HG02885 (cell line): Measurements from ENCODE around the gene STYXL2.

Source experiments
- ATAC-seq: cut with Tn5 transposase; IDR thresholded peaks from one replicate; pipeline ENCODE4 v1.9.1; 2021; ENCODE audit warnings: mild to moderate bottlenecking; ENCODE audit not compliant: unreplicated experiment, poor library complexity

STYXL2 gene

DNA sequence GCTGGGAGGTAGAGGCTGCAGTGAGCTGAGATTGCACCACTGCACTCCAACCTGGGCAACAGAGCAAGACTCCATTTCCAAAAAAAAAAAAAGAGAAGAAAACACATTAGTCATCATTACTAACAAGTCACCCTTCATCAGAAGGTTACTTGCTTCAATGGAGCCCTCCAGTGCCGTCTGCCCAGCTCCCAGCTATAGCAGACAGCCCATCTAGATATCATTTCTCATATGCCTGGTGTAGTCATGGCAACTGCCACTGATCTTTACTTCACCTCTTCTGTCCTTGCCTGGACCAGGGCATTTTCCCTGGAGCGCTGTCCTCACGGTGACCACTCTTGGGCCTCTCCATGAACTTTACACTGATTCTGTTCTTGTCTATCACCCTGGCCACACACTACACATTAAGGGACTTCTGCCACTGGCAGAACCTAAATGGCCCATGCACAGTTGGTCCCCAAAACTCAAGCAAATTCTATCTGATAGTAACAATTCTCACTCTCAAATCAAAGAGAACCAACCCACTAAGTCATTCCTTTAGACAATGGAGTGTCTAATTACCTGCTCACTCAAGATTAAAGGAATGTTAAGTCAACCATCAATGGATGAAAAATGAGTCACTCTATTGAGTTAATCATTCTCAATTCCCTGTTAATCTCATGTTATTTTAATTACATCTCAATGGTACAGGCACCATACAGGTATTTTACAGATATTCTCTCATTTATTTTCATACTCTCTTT, 16.6 kb upstream of the STYXL2 start:
- ATAC-seq = no peak

DNA sequence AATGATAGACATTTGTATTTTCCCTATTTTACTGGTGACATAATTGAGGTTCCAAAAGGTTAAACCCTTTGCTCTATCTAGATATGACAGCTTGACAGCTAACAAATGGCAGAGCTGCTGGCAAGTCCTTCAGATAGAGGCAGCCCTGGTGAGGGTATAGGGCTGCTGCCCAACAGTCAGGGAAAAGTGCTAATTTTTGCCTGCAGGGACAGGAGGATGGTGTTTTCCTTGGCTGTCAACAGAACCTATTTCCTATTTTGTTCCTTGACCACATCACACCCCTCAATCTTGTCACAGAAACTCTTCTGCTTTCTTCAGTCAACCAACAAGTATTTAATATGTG, 16.0 kb upstream of the STYXL2 start:
- ATAC-seq = no peak

DNA sequence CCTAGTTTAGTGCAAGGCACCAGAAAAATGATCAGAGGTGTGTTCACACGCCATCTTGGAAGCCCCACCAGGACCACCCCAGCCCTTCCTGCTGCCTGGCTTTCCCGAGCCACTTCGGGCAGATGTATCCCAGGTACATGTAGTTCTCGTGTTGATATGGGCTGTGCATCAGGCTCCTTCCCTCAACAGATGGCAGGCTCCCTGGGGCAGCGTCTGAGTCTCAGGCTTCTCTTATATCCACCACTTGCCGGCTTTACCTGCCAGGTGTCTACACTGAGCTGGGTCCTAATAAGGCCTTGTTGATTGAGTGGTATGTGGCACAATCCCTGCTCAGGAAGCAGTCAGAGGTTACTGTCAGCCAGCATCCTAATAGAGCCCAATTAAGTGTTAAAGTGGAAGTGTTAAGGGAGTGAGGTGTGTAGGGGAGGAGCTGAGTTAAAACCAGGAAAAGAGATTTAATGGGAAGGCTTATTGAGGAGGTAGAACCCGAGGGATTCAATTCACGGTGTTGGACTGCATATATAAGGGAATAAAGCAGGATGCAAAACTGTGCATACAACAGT, 12.2 kb upstream of the STYXL2 start:
- no peak for ATAC-seq

GRCh38 chr1:167082511-167083027, 11.3 kb upstream of the STYXL2 start:
- ATAC-seq = no peak

- no peak for ATAC-seq
These were observed 10.7 kb upstream of the STYXL2 start for GRCh38 chr1:167083066-167083665.

GRCh38 chr1:167083871-167084270, 10.0 kb upstream of the STYXL2 start:
- ATAC-seq = no peak

GRCh38 chr1:167084757-167085156, 9.1 kb upstream of the STYXL2 start:
- ATAC-seq = no peak

DNA sequence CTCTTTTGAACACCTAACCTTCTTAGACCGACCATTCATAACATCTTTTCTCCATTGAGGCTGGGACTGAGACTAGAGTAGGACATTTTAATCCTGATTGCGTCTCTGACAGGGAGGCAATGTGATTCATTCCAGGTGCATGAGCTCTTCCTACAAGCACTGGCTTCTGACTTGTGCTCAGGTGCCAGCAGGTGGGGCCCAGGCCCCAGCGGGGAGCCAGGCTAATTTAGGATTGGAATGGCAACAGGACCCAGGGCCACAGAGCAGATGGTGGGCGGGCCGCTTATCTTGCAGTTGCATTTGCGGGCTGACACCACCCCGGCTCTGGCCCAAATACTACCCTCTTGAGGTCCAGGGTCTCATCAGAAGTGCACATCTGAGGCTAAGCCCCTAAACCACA, 7.8 kb upstream of the STYXL2 start:
- ATAC-seq = no peak

- no peak for ATAC-seq
These were observed 7.1 kb upstream of the STYXL2 start for GRCh38 chr1:167086768-167087167.

DNA sequence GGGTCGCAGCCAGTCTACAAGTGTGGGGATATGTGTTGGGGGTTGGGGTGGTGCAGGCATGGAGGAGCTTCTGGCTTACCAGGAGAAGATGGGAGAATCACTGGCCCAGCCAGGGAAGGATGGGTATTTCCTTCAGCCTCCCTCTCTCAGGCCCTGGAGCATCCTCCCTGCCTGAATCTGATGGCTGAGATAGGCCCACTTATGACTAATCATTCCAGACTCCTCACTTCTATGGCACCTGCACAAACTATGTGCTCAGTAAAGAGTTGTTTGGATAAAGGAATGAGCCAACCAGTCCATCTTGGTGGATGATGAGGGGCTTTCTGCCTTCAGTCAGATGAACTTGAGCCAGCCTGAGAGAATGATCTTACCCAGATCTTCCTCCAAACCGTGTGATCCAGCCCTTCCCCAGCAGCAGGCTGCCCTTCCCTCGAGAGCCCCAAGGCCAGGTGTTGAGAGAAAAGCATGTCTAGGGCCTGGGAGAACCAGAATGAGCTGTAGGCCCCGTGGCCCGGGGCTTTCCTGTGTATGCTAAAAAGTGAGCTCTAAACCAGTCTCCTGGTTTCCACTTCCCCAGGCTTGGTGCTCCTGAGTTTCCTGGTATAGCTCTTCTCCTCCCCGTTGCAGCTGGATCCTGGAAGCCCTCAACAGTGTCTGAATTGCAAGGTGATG, 5.0 kb upstream of the STYXL2 start:
- ATAC-seq = no peak

- no peak for ATAC-seq
These were observed 3.9 kb upstream of the STYXL2 start for GRCh38 chr1:167089939-167090313.

DNA sequence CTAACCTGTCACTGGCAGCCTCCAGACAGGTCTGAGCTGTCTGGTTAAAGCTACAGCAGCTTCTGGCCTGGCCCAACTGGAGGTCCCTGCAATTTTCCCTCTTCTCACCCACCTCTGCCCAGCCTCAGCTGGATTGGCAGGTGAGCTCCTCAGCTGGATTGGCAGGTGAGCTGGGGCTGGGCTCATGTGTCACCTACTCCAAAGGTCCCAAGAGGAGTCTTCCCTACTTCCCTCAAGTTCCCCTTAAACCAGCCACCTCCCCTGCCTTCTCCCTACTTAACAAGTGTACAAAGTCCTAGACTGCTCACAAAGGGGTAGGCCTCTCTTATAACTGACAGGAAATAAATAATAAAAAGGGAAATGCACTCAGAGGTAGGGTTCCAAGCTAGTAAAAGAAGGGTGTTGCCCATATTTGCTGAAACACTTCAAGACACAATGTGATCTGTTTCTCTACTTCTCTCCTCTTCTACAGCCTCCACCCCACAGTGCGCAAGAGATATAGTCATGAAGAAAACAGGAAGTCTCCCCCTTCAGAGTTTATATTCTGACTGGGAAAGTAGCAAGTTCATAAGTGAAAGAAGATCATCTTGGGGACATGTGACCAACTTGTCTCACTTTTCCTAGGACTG, 3.4 kb upstream of the STYXL2 start, which contains the start of gene GPA33:
TSS of gene GPA33 (minus strand) at position 64 of the 629 bp plus-strand sequence. CDS start 90 bp downstream, outside the sequence.
- ATAC-seq = peak; percentile 88

DNA sequence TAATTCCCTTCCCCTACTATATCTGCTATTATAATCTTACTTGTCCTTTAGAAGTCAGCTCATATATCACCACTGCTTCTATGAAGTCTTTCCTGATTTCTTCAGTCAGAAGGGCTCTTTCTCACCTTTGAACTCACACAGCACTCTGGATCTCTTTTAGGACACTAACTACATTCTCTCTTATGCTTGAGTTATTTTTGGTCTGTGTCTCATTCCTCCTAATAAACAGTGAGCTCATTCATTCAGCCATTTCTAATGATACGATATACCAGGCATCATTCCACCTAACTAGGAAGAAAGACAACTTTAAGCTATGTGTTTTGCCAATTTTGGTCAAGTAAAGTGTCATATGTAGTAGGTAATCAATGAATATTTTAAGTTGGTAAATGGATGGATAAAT, 1.2 kb upstream of the STYXL2 start:
- no peak for ATAC-seq

GRCh38 chr1:167094690-167095089, 815 bp downstream of the STYXL2 start:
- ATAC-seq = no peak

- ATAC-seq = no peak
These were observed 1.5 kb downstream of the STYXL2 start for GRCh38 chr1:167095368-167095767.

DNA sequence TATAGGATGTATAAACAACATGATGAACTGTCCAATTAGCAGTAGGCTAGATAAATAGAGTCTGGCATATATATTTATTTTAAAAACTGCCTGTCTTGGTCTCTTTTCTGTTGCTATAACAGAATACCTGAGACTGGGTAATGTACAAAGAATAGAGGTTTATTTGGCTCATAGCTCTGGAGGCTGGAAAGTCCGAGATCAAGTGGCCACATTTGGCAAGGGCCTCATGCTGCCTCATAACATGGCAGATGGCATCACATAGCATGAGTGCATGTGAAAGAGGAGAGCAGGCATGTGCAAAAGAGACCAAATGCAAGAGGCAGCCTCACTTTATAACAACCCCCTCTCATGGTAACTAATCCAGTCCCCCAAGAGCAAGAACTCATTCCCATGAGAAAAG, 6.0 kb downstream of the STYXL2 start:
- no peak for ATAC-seq

DNA sequence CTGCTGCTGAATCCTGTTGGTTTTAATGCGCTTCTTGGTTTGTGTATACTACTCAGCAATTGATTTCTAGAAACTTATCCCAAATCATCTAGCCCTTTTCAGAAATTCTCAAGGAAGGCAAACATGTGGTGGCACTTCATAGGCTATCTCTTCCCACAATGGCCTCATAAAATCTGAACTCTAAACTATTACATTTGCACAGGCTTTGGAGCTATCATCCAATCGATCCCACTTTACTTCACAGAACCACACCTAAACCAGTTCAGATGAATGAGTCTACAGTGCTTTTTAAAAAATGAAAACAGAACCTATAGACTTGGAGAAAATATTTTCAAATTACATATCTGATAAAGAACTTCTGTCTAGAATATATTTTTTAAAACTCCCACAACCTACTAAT, 6.9 kb downstream of the STYXL2 start:
- ATAC-seq = no peak

GRCh38 chr1:167101754-167102153, 7.9 kb downstream of the STYXL2 start:
- ATAC-seq = no peak

DNA sequence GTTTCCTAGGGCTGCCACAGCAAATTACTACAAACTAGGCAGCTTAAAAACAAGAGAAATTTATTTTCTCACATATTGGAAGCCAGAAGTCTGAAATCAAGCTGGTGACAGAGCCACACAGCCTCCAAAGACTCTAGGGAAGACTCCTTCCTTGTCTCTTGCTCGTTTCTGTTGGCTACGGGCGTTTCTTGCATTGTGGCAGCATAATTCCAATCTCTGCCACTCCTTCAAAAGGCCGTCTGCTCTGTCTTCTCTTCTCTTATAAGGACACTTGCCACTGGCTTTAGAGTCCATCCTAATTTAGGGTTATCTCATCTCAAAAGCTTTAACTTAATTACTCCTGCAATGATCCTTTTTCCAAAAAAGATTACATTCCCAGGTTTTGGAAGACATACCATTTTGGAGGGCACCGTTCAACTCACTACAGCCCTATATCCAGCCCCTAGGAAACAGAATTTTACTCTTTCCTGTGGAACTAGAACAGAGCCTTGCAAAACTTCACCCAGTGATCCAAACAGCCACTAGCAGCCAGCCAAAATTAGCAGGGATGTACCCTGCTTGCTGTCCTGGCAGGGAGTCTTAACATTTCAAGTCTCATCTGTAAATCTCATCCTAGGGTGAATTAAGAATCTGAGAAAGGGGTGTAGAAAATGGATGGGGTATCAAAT, 9.2 kb downstream of the STYXL2 start:
- no peak for ATAC-seq

- ATAC-seq = no peak
These were observed 10.4 kb downstream of the STYXL2 start for GRCh38 chr1:167104256-167104633.
